NCI-H345 treated with DMSO at 0.1 percent for 48 hours (cell line): ENCODE measurements around the gene C4BPA.
A peak's percentile ranks its signal among the peaks of the same experiment; 100 is the strongest.

Experiments used
- DNase-seq: peaks from one replicate; lab custom pipeline; 2025; ENCODE audit not compliant: unreplicated experiment; lab: John Stamatoyannopoulos, UW

The C4BPA gene

GRCh38 chr1:207103892-207104373, at the start of gene C4BPA:
Gene C4BPA, plus strand, starts transcription at chr1:207104233. Its CDS starts 8,793 bp downstream, at chr1:207113026.
- DNase-seq: no peak

- DNase-seq: no peak
Measured at GRCh38 chr1:207054491-207054890, 49.5 kb upstream of the C4BPA start.

- no peak for DNase-seq
Measured at GRCh38 chr1:207055386-207056001, 48.5 kb upstream of the C4BPA start.

GRCh38 chr1:207056673-207057072, 47.4 kb upstream of the C4BPA start:
- no peak for DNase-seq

GRCh38 chr1:207058252-207058651, 45.8 kb upstream of the C4BPA start:
- DNase-seq: no peak

GRCh38 chr1:207058878-207059867, 44.9 kb upstream of the C4BPA start:
- peak; percentile 73 for DNase-seq

- DNase-seq: no peak
Measured at GRCh38 chr1:207059881-207060280, 44.2 kb upstream of the C4BPA start.

- no peak for DNase-seq
Measured at GRCh38 chr1:207060596-207060995, 43.4 kb upstream of the C4BPA start.

GRCh38 chr1:207062058-207062457, 42.0 kb upstream of the C4BPA start:
- no peak for DNase-seq

- no peak for DNase-seq
Measured at GRCh38 chr1:207063014-207063413, 41.0 kb upstream of the C4BPA start.

- DNase-seq: no peak
Measured at GRCh38 chr1:207064561-207064960, 39.5 kb upstream of the C4BPA start.

- no peak for DNase-seq
Measured at GRCh38 chr1:207067185-207067584, 36.8 kb upstream of the C4BPA start.

- no peak for DNase-seq
Measured at GRCh38 chr1:207067665-207068064, 36.4 kb upstream of the C4BPA start.

GRCh38 chr1:207069061-207069460, 35.0 kb upstream of the C4BPA start:
- no peak for DNase-seq

- DNase-seq: no peak
Measured at GRCh38 chr1:207069858-207070506, 34.1 kb upstream of the C4BPA start.

GRCh38 chr1:207070811-207071210, 33.2 kb upstream of the C4BPA start:
- no peak for DNase-seq

GRCh38 chr1:207071426-207071825, 32.6 kb upstream of the C4BPA start:
- no peak for DNase-seq

GRCh38 chr1:207072233-207072632, 31.8 kb upstream of the C4BPA start:
- no peak for DNase-seq

- no peak for DNase-seq
Measured at GRCh38 chr1:207073906-207074820, 29.9 kb upstream of the C4BPA start.

GRCh38 chr1:207076181-207076955, 27.7 kb upstream of the C4BPA start:
- DNase-seq: no peak
